HG02884 (cell line): ENCODE results near the gene HMGN1.
"Not testable (repeated sequence)": the region's sequence is repeated elsewhere in the genome, so short reads cannot be mapped to it uniquely, and the experiment has no call there.

Experiments
- ATAC-seq: cut with Tn5 transposase; IDR thresholded peaks from one replicate; pipeline ENCODE4 v1.9.1; 2021; ENCODE audit warnings: mild to moderate bottlenecking, moderate library complexity; ENCODE audit not compliant: unreplicated experiment

HMGN1 gene, protein sequence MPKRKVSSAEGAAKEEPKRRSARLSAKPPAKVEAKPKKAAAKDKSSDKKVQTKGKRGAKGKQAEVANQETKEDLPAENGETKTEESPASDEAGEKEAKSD

DNA sequence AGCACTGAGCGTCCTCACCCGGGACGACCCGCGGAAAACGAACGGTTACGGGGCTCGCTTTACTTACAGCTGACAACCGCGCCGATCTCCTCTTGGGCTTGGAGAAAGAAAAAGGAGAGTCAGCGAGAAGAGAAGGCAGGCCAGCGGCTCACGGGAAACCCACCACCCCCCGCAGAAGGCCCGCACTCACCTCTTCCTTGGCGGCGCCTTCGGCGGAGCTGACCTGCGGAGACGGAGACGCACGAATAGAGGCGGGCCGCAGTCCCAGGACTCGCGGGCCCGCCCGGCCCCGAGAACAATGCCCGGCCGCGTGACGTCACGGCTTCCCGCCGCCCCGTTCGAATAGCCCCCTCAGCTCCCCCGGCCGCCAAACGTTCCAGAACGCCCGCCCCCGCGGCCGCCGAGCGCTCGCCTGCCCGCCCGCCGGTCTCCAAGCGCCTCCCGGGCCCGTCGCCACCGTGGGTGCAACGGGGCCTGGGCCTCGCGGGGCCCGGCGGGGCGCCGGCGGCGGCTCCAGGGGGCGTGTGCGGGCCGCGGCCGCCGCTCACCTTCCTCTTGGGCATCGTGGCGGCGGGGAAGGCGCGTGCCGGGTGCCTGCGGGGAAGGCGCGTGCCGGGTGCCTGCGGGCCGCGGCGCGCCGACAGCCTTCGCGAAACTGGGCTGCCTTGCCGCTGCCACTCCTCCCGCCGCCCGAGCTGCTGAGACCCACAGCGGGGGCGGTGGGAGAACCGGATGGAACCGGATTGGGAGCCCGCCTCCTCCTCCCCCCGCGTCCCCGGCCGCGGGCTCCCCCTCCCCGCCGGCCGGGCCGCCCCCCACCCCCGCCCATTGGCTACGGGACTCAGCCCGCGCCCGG, at the start of gene HMGN1:
Gene HMGN1 (minus strand): TSS at position 734 of the 856 bp plus-strand sequence. CDS start 171 bp downstream, at position 563.
- ATAC-seq, result peak; percentile 43

DNA sequence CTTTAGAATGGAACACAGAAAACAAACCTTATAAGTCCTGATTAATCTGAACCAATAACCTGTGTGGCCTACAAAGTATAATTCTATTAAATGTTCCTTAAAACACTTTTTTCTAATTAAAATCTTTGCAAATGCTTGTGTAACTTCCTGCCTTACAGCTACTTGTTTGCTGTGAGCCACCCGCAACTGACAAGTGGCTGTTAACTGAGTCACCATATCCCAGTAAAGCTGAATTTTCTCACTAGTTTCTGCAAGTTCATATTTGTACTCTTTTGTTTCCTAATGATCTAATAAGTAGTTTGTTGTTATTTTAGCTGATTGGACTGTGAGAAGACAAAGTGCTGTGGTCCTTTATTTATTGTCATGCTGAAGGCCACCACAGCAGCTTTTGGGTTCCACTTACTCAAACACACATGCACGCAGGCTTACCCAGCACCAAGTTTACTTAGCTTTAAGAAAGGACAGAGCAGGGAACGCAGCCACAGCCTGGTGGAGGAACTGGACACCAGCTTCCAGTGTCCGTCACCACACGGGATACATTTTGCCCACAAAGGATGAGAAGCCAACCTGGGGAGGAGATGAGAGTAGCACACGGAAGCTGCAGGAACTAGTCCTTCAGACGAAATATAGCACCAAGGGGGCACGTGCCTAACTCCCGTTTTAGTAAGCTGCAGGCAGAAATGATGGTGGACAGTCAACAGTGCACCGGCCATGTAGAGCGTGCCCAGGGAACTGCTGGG, 48.9 kb upstream of the HMGN1 start:
- ATAC-seq, result no peak

DNA sequence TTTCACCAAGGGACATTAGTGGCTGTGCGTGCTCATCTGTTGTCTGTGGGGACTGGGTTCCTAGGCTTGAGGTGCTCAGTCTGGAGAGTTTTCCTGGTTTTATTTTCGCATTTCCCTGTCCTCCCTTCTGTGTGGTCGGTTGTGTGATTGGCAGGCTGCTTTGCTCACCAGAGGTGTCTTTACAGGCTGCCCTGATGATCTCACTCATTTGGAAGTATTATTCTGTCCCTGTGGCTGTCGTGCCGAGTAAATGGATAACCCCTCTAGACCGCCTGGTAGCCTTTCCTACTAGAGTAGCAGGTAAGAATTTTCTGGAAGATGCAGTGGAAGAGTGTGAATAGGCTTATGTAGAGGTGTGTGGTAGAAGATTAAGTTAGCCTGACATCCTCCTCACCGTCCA, 44.1 kb upstream of the HMGN1 start:
- ATAC-seq, result no peak

DNA sequence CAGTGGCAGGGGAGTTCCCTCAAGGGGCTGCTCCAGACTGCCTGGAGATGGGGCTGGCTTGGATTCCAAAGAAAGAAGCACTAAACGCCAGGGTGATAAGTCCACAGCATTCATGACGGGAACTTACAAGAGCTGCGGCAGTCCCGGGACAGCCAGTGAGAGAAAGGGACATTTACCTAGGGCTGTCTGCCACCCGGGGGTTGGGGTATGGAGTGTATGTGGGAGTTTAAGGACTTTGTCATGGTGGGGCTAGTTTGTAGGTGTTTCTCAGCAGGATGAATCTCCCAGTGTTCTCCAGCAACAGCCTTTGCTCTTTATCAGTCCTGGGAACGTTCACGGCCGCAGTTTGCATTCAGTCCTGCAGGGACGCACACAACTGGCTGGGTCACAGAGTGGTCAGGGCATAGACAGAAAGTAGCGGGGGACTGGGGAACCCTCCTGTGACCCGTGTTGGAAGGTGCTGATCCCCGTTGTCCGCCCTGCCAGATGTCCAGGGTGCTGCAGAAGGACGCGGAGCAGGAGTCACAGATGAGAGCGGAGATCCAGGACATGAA, 41.4 kb upstream of the HMGN1 start:
- no peak for ATAC-seq

DNA sequence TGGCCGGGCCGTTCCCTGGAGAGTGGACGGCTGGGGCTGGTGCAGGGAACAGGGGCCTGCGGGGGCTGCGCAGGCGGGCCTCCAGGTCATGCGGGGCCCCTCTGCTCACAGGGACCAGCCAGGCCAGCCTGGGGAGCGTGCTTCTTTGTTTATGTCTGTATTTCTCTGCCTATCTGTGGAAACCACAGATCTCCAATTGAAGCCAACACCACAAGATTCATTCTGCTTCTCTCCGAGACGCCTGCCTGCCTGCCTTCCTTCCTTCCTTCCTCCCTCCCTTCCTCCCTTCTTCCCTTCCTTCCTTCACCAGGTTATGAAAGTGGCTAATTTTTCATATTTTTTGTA, 39.9 kb upstream of the HMGN1 start:
- peak; percentile 21 for ATAC-seq

DNA sequence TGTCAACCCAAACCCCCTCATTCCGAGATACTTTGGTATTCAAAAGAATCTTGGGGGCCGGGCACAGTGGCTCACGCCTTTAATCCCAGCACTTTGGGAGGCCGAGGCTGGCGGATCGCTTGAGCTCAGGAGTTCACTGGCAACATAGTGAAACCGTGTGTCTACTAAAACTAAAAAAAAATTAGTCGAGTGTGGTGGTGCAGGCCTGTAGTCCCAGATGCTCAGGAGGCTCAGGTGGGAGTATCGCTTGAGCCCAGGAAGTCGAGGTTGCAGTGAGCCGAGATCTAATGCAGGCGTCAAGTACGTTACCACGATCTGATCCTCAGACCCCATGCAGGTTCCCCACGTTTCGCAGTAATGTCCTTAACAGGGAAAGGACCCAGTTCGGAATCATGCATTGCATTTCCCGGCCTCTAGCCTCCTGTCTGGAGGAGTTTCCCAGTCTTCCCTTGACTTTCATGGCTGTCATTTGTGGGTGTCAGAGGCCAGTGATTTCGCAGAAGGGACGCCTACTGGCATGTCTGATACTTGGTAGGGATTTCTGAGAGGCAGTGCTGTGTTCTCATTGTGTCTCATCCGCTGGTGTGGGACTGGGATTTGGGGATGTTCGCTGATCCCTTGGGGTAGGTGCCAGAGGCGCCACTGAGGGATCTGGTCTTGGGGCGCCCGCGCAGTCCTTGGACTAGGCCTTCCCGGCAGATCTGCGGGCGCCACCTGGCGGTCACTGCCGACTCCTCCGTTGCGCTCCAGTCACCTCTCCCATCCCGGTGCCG, 39.3 kb upstream of the HMGN1 start:
- peak; percentile 85 for ATAC-seq

DNA sequence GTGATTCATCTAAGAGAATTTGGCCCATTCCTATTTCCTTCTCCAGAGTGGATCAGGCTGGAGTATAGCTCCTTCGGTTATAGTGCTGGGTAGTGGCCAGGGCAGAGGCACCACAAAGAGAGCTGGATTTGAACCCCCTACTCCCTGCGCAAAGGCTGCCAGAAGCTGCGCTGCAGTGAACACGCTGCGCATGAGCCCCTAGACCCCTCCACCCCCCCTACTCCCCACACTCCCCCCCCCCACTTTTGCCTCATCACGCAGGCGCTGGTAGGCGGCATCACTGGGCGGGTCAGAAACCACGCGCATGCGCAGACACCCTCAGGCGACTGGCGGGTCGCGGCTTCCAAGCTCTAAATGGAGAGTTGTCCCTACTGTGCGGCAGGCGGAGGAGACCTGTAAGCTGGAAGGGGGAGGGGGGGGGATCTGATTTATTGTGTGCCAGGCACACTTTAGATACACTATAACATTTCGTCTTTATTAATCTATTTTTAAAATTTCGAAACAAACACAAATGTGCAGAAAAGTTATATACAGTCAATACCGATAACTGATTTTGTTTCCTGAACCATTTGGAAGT, 38.7 kb upstream of the HMGN1 start:
- ATAC-seq, result no peak

DNA sequence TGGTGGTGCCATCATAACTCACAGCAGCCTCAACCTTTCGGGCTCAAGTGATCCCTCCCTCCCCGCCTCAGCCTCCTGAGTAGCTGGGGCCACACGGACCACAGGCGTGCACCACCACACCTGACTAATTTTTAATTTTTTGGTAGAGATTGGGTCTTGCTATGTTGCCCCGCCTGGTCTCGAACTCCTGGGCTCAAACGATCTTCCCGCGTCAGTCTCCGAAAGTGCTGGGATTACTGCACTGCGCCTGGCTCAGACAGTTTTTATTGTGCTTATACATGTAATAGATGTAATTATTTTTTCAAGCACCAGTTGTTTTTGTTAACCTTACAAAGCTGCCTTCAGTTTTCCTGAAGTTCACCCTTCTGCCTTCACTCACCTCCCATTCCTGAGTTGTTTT, 38.0 kb upstream of the HMGN1 start:
- ATAC-seq, result no peak

DNA sequence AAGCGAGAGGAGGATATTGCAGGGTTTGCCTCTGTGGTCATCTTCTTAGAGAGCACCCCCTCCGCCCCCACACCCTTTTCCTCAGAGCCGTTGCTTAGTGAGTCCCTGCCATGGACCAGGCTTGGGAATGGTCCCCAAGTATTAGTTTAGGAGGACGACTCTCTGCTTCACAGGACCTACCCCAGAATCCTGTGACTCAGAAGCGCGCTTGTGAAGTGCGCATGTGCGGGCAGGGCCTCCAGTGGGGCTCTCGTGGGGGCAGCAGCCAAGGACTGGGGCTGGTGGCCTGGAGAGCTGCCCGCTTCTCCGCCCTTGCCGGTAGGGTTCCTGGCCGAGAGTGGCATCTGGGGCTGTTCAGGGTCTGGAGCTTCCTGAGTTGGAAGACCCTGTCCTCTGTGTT, 37.3 kb upstream of the HMGN1 start:
- ATAC-seq, result no peak

DNA sequence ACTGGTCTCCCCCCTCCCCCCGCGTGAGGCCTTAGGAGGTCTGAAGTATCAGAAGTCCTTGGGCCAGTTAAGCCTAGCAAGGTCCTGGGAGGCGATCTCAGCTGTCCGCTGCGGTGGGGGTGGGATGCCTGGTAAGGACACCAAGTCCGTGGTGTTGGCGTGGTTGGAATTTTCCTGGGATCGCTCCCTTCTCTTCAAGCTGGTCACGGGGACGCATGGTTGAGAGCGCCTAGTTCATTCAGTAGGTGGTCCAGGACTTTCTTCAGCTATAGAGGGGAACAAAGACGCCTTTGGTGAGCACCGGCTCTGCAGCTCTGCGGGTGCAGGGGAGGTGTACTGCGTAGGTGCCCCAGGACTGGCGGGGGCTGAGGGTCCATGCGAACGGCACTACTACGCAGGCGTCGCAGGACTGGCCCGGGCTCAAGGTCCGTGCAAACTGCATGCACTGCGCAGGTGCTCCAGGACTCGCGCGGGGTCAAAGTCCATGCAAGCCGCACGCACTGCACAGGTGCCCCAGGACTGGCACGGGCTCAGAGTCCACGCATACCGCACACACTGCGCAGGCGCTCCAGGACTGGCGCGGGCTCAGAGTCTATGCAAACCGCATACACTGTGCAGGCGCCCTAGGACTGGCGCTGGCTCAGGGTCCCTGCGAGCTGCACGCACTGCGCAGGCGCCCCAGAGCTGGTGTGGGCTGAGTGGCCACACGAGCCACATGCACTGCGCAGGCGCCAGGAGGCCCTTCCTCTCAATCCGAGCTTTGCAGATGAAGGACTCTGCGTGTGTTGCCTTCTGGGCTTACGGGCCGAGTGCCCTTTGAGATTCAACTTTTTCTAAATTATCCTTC, 36.6 kb upstream of the HMGN1 start:
- ATAC-seq, result no peak

DNA sequence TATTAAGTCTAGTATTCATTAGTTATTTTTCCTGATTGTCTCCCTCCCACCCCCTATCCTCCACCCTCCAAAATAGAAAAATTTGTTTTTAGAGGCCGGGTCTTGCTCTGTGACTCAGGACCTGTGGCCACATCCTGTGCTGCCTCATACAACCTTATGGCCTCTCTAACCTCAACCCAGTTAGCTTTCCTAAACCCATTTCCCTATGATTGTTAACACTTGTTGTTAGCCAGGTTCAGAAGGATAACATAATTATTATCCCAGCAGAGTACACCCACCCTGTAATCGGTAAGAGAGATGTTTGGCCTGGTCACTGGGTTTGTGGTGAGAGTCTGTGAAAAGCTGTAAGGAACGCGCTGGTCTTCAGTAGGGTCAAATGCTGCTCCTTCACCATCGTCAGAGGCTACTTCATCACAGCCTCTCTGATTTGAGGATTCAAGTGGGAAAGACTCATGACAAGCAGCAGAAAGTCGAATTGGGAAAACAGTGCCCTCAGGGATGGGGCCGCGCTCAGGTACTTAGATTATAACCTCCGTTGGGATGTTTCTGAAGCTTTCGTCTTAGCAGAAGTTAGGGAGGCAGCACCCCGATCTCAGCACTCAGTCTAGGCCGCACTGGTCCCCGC, 35.9 kb upstream of the HMGN1 start:
- no peak for ATAC-seq

DNA sequence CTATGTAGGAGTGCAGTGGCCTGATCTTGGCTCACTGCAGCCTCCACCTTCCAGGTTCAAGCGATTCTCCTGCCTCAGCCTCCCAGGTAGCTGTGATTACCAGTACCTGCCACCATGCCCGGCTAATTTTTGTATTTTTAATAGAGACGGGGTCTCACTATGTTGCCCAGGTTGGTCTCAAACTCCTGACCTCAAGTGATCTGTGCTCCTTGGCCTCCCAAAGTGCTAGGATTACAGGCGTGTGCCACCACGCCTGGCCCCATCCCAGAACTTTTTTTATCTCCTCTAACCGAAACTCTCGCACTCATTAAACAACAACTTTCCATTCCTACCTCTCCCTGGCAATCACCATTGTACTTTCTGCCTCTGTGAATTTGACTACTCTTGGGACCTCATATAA, 33.2 kb upstream of the HMGN1 start:
- ATAC-seq, result not testable (repeated sequence)

DNA sequence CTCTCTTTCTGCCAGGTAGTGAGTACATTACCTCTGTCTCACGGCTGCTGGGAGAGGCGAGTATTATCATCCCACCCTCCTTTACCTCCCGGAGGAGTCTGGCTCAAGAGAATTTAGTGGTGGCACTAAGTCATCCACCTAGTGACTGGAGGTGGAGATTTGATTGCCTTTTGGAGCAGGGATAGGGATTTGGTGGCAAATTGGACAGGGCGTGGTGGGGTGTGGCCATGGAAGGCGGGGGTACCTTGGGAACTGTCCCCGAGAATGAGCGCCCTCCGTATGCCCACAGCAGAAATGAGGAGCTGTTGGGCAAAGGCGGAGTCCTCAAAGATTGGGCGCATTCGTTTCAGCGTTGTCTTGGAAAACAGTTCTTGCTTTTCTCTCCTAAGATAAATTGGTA, 32.1 kb upstream of the HMGN1 start:
- ATAC-seq, result no peak

DNA sequence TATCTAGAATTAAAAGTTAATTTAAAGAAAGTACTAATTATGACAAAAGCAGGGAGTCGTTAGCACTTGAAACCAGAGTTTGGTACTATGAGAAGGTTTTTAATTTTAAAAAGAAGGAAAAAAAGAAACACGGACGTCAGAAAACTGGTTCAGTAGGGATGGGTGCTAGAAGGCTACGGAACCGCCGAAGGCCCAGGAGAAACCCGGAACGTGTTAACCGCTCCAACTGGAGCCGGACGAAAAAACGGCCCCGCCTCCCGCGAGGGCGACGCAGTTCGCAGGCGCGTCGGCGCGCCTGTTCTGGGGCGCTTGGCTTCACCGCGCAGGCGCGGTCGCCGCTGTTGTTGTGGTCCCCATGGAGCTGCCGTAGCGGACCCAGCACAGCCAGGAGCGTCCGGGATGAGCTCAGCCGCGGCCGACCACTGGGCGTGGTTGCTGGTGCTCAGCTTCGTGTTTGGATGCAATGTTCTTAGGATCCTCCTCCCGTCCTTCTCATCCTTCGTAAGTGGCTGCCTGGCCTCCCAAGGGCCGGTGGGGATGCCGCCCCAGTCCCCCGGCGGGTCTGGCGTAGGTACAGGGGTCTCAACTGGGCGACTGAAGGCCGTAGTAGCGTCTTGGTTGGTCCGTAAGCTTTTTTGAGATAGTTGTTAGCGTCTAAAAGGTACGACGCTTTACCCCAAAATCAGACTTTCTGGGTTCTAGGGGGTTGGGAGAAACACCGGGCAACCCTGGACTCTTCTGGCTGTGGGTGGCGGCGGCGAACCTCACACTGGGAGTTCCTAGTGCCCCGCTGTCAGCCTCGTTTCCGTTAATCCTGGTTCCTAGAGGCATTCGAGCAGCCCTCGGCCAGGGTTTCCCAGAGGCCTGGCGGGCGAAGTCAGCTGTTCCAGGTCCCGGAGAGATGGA, 31.4 kb upstream of the HMGN1 start:
- ATAC-seq, result peak; percentile 98

DNA sequence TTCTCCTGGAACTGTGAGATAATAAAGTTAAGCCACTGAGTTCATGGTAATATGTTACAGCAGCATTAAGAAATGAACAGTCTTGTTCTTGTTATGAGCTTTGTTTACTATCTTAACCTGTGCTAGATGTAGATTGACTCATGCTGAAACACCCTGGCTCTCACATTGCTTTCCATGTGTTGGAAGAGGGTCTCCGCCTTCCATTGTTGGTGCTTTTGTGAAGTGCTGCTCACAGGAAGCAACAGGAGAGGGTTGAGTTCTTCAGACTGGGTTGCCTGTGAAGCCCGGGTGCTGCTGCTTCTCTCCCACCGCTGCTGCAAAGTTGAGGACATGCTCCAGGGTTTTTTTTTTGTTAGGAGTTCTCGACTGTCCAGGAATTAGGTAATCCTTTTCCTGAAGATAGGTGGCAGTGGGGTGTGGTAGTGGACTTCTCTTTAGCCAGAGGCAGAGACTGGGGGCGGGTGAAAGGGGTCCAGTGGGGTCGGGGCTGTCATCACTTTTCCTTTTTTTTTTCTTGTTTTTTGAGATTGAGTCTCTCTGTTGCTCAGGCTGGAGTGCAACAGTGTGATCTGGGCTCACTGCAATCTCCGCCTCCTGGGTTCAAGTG, 28.7 kb upstream of the HMGN1 start:
- no peak for ATAC-seq

DNA sequence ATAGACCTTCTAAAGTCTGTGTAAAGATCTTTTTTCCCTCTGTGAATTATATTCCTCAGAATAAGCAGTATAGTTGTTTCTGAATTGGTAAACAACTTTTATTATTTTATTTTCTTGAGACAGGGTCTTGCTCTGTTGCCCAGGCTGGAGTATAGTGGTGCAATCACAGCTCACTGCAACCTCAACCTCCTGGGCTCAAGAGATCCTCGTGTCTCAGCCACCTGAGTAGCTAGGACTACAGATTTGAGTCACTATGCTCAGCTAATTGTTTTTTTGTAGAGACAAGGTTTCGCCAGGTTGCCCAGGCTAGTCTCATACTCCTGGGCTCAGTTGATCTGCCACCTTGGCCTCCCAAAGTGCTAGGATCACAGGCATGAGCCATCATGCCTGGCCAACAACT, 26.6 kb upstream of the HMGN1 start:
- ATAC-seq, result no peak

DNA sequence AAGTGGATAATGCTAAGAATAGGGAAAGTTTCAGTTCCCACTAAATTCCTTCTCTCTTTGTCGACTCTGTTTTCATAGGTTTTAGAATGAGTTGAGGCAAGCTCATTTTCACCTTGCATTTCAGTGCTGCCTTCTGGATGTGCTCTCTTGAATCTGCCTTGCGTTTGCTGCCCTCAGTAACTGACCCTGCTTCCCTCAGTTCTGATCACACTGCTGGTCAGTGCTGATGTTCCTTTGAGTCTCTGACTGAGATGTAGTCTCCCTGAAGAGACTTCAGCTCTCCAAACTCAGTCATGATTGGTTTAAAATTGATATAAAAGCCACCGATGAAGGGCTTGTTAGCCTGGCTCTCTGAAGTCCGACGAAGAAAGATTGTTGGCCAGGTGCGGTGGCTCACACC, 25.2 kb upstream of the HMGN1 start:
- no peak for ATAC-seq

DNA sequence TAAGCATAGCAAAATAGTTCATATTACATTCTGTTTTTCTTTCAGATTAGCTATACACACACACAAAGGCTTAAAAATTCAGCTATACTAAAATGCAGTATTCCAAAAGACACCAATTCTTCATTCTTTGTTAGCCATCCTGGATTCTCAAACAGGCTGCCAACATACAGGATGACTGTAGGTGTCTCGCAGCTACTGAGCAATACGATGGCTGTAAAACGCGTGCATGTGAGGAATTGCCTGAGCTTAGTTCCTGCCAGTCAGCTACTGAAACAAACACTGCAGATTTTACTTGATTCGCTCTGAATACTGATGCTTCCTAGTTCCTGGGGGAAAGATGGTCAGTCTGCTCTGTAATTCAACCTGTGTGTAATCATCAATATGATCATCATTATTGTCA, 24.7 kb upstream of the HMGN1 start:
- ATAC-seq, result peak; percentile 73
